H9 (cell line): Measurements from ENCODE around the gene GNL3. TPM values are rescaled to one million over a fixed set of nuclear protein-coding genes. Genes with fewer than 3 reads are reported as not detected.

Experiments used
- DNase-seq: peaks from one replicate; pipeline ENCODE4 v3.0.0-alpha.2; 2017
- H2AFZ ChIP-seq: one replicate; pipeline ENCODE4 v1.6.1; 2013; ENCODE audit warnings: mild to moderate bottlenecking, low read length, control low read depth, moderate library complexity
- H2AK5ac ChIP-seq: 2 replicates; pipeline ENCODE4 v1.6.1; 2013; ENCODE audit warnings: low read length, control low read depth, mixed read lengths; ENCODE audit not compliant: insufficient read length
- H2BK120ac ChIP-seq: one replicate; pipeline ENCODE4 v1.6.1; 2013; ENCODE audit warnings: low read depth, mild to moderate bottlenecking, low read length, control low read depth, inconsistent platforms; ENCODE audit not compliant: poor library complexity, severe bottlenecking
- H2BK12ac ChIP-seq: 2 replicates; pipeline ENCODE4 v1.6.1; 2013; ENCODE audit warnings: low read length, control low read depth, mixed read lengths, low read depth; ENCODE audit not compliant: insufficient read length
- H2BK15ac ChIP-seq: 2 replicates; pipeline ENCODE4 v1.6.1; 2013; ENCODE audit warnings: low read depth, low read length, control low read depth
- H2BK20ac ChIP-seq: one replicate; pipeline ENCODE4 v1.6.1; 2013; ENCODE audit warnings: low read depth, mild to moderate bottlenecking, low read length, control low read depth, inconsistent platforms; ENCODE audit not compliant: poor library complexity, severe bottlenecking
- H2BK5ac ChIP-seq: 2 replicates; pipeline ENCODE4 v1.6.1; 2013; ENCODE audit warnings: low read length, control low read depth, mixed read lengths; ENCODE audit not compliant: insufficient read length
- H3K14ac ChIP-seq: 2 replicates; pipeline ENCODE4 v1.6.1; 2013; ENCODE audit warnings: low read length, control low read depth; ENCODE audit not compliant: insufficient read depth
- H3K18ac ChIP-seq: 2 replicates; pipeline ENCODE4 v1.6.1; 2013; ENCODE audit warnings: low read depth, mild to moderate bottlenecking, mixed read lengths, low read length, control low read depth; ENCODE audit not compliant: insufficient read length
- H3K23ac ChIP-seq: 2 replicates; pipeline ENCODE4 v1.6.1; 2013; ENCODE audit warnings: low read length, control low read depth, mixed read lengths, low read depth; ENCODE audit not compliant: insufficient read length
- H3K23me2 ChIP-seq: 2 replicates; pipeline ENCODE4 v1.6.1; 2013; ENCODE audit warnings: low read depth, mild to moderate bottlenecking, mixed read lengths, low read length, control low read depth; ENCODE audit not compliant: insufficient read length, poor library complexity, severe bottlenecking
- H3K27ac ChIP-seq: 2 replicates; pipeline ENCODE4 v1.5.1; 2013; ENCODE audit warnings: low read length, control low read depth, mixed read lengths, low read depth; ENCODE audit not compliant: insufficient read length
- H3K27me3 ChIP-seq: 2 replicates; pipeline ENCODE4 v1.6.1; 2013; ENCODE audit warnings: low read length, control low read depth, inconsistent platforms; ENCODE audit not compliant: insufficient read depth
- H3K4ac ChIP-seq: 2 replicates; pipeline ENCODE4 v1.6.1; 2013; ENCODE audit warnings: low read depth, mild to moderate bottlenecking, control low read depth, inconsistent platforms, low read length, moderate library complexity
- H3K4me1 ChIP-seq: 2 replicates; pipeline ENCODE4 v1.6.1; 2013; ENCODE audit warnings: low read length, control low read depth, inconsistent platforms; ENCODE audit not compliant: insufficient read depth
- H3K4me2 ChIP-seq: 2 replicates; pipeline ENCODE4 v1.6.1; 2013; ENCODE audit warnings: low read length, control low read depth, mixed read lengths; ENCODE audit not compliant: insufficient read length, insufficient read depth
- H3K56ac ChIP-seq: 2 replicates; pipeline ENCODE4 v1.6.1; 2013; ENCODE audit warnings: low read depth, mild to moderate bottlenecking, mixed read lengths, low read length, control low read depth; ENCODE audit not compliant: insufficient read length
- H3K79me1 ChIP-seq: 2 replicates; pipeline ENCODE4 v1.6.1; 2013; ENCODE audit warnings: low read depth, mild to moderate bottlenecking, moderate library complexity, low read length, control low read depth, inconsistent platforms; ENCODE audit not compliant: insufficient read depth, poor library complexity, severe bottlenecking
- H3K79me2 ChIP-seq: 2 replicates; pipeline ENCODE4 v1.6.1; 2013; ENCODE audit warnings: low read length, control low read depth, inconsistent platforms; ENCODE audit not compliant: insufficient read depth
- H3K9ac ChIP-seq: 2 replicates; pipeline ENCODE4 v1.6.1; 2013; ENCODE audit warnings: low read length, control low read depth, mixed read lengths; ENCODE audit not compliant: insufficient read length; ENCODE audit errors: extremely low read depth
- H3K9me3 ChIP-seq: one replicate; pipeline ENCODE4 v1.6.1; 2013; ENCODE audit warnings: low read depth, low read length, inconsistent platforms; ENCODE audit not compliant: control insufficient read depth
- H3T11ph ChIP-seq: one replicate; pipeline ENCODE4 v1.6.1; 2013; ENCODE audit warnings: mild to moderate bottlenecking, low read length, control low read depth, inconsistent platforms
- H4K20me1 ChIP-seq: one replicate; pipeline ENCODE4 v1.6.1; 2013; ENCODE audit not compliant: control insufficient read depth, insufficient read length, insufficient read depth
- H4K5ac ChIP-seq: 2 replicates; pipeline ENCODE4 v1.6.1; 2013; ENCODE audit warnings: low read depth, mild to moderate bottlenecking, mixed read lengths, low read length, control low read depth; ENCODE audit not compliant: insufficient read length
- H4K8ac ChIP-seq: replicated peaks from 2 replicates; pipeline ENCODE4 v1.6.1; 2013; ENCODE audit warnings: low read length, control low read depth, mixed read lengths, low read depth; ENCODE audit not compliant: insufficient read length
- H4K91ac ChIP-seq: 2 replicates; pipeline ENCODE4 v1.6.1; 2013; ENCODE audit warnings: low read depth, mild to moderate bottlenecking, moderate library complexity, mixed read lengths, low read length, control low read depth; ENCODE audit not compliant: insufficient read length
- H3K27ac Mint-ChIP-seq, 3 experiments: 2 replicates in 2 of 3; 3 replicates in 1 of 3; pipeline ENCODE4 v1.8.0; 2020 to 2021; ENCODE audit warnings: mixed read lengths in 3 of 3, mild to moderate bottlenecking in 1 of 3, moderate library complexity in 1 of 3
- H3K27me3 Mint-ChIP-seq: 2 replicates; pipeline ENCODE4 v1.8.0; 2021; ENCODE audit warnings: low read depth, mild to moderate bottlenecking, moderate library complexity, mixed read lengths
- H3K36me3 Mint-ChIP-seq, 3 experiments: 2 replicates in 2 of 3; 3 replicates in 1 of 3; pipeline ENCODE4 v1.8.0; 2020 to 2021; ENCODE audit warnings: low read depth in 3 of 3, mixed read lengths in 3 of 3; ENCODE audit not compliant: insufficient read depth in 1 of 3
- H3K4me1 Mint-ChIP-seq, 2 experiments: 2 replicates each; pipeline ENCODE4 v1.8.0; 2020; ENCODE audit warnings: mixed read lengths in 2 of 2
- H3K4me3 Mint-ChIP-seq, 2 experiments: 2 replicates in 1 of 2; 3 replicates in 1 of 2; pipeline ENCODE4 v1.8.0; 2020 to 2021; ENCODE audit warnings: mild to moderate bottlenecking in 2 of 2, mixed read lengths in 2 of 2, moderate library complexity in 1 of 2
- H3K9me3 Mint-ChIP-seq, 2 experiments: 2 replicates in 1 of 2; 3 replicates in 1 of 2; pipeline ENCODE4 v1.8.0; 2020; ENCODE audit warnings: mild to moderate bottlenecking in 2 of 2, mixed read lengths in 2 of 2, moderate library complexity in 1 of 2
- CTCF ChIP-seq: fragments of 200-600 bp; sonication (generic); conservative IDR thresholded peaks from 3 replicates; pipeline ENCODE4 v1.8.0; 2021; ENCODE audit warnings: antibody characterized with exemption, mild to moderate bottlenecking
- WGBS: extraction: QIAGEN DNeasy Blood & Tissue Kit; methylation state at CpG from one replicate; pipeline ENCODE4 v1.1.7; 2013; ENCODE audit warnings: missing lambda C conversion rate, low lambda C conversion rate, mixed read lengths; ENCODE audit not compliant: insufficient read length; ENCODE audit errors: extremely low coverage; 5-methylcytosine and 5-hydroxymethylcytosine counted together
- total RNA-seq: library from RNA; stranded (reverse); gene quantifications from 2 replicates; pipeline ENCODE4 v1.2.1, GENCODE V29; 2021

Gene GNL3
- total RNA-seq, 1 experiment from 2014 or later, result 250 TPM

DNA sequence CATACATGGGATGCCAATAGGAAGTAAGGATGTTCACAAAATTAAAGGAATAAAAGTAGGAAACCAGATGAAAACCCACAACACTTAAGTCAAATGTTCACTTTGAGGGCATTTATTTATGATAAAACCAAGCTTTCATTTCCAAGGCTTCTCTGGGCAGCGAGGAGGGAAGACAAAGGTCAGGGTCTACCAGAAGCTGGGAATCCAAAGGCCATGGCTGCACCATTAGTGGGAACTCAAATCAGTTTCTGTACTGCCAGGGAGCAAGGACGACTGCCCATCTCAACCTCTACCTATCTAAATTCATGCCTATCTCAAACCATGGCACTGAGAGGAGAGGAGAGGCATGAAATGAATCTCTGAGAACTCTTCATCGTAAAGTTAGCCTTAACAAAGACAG lies 22.7 kb upstream of the GNL3 start:
- Histone ChIP-seq H3K27ac (no peak overlapping the region), H3K14ac (no peak overlapping the region), H3K56ac (no peak overlapping the region), H3K4me1 (no peaks in the 10 kb centered on the region), H4K20me1 (no peaks in the 10 kb centered on the region), H2BK15ac (no peak overlapping the region), H3K79me2 (no peaks in the 10 kb centered on the region), H2AFZ (no peak overlapping the region), H3K4me2 (no peak overlapping the region), H3K79me1 (no peaks in the 10 kb centered on the region), H3K4ac (no peak overlapping the region), H4K91ac (no peak overlapping the region), H3K27me3 (no peaks in the 10 kb centered on the region), H3K23me2 (no peaks in the 10 kb centered on the region), H3K9me3 (no peaks in the 10 kb centered on the region), H3K18ac (no peak overlapping the region), H3K23ac (no peak overlapping the region), H2AK5ac (no peak overlapping the region), H3T11ph (no peak overlapping the region), H4K8ac (no peak overlapping the region), H2BK20ac (no peak overlapping the region), H2BK12ac (no peak overlapping the region), H2BK120ac (no peak overlapping the region), H3K9ac (no peak overlapping the region), H4K5ac (no peak overlapping the region), H2BK5ac (no peak overlapping the region)
- no peaks in the 10 kb centered on the region for H3K9me3 Mint-ChIP-seq
- H3K27me3 Mint-ChIP-seq, result no peaks in the 10 kb centered on the region
- no peak for TF ChIP-seq CTCF
- WGBS, result no CpG with 5 or more reads among the region's 3 CpGs
- H3K36me3 Mint-ChIP-seq, result peaks cover 25 to 64% (median 63%) of the 10 kb centered on the region in 3 experiments; a peak in 6 of 7 replicates
- no peak overlapping the region; a peak in 1 of 7 replicates for H3K27ac Mint-ChIP-seq
- no peaks in the 10 kb centered on the region for H3K4me1 Mint-ChIP-seq
- no peak overlapping the region for H3K4me3 Mint-ChIP-seq
- no peak for DNase-seq
